GM12864 (cell line): Measurements from ENCODE around the gene DHDH.

Experiments
- DNase-seq: peaks from one replicate; pipeline ENCODE4 v3.0.0-alpha.2; 2011; ENCODE audit warnings: low read depth
- H3K4me3 ChIP-seq: 2 replicates; pipeline ENCODE4 v1.5.1; 2011; ENCODE audit warnings: mild to moderate bottlenecking, low read depth, low read length, control low read depth
- TF ChIP-seq, protein P1 (sequence below): IDR thresholded peaks from 2 replicates; pipeline ENCODE4 v1.5.1; 2011; ENCODE audit warnings: low read depth, mild to moderate bottlenecking, moderate library complexity, low read length, control low read depth, inconsistent platforms; ENCODE audit errors: missing control alignments

The DHDH gene

DNA sequence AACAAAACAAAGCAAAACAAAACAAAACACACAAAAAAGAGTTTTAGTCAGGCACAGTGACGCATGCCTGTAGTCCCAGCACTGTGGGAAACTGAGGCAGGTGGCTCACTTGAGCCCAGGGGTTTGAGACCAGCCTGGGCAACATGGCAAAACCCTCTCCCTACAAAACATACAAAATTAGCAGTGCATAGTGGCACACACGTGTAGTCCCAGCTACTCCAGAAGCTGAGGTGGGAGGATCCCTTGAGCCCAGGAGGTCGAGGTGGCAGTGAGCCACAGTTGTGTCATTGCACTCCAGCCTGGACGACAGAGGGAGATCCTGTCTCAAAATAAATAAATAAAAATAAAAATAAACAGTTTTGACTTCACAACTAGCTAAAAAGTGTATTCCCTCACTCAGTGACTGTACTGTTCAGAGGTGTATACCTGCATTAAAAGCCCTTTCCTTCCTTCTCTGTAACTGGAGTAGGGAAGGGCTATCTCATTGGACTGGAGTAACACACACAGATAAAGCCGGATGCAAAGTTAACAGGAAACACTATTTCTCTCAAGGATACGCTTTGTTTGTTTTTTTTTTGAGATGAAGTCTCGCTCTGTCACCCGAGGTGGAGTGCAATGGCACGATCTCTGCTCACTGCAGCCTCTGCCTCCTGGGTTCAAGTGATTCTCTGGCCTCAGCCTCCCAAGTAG lies 17.5 kb downstream of the DHDH start:
- TF ChIP-seq, protein P1, sequence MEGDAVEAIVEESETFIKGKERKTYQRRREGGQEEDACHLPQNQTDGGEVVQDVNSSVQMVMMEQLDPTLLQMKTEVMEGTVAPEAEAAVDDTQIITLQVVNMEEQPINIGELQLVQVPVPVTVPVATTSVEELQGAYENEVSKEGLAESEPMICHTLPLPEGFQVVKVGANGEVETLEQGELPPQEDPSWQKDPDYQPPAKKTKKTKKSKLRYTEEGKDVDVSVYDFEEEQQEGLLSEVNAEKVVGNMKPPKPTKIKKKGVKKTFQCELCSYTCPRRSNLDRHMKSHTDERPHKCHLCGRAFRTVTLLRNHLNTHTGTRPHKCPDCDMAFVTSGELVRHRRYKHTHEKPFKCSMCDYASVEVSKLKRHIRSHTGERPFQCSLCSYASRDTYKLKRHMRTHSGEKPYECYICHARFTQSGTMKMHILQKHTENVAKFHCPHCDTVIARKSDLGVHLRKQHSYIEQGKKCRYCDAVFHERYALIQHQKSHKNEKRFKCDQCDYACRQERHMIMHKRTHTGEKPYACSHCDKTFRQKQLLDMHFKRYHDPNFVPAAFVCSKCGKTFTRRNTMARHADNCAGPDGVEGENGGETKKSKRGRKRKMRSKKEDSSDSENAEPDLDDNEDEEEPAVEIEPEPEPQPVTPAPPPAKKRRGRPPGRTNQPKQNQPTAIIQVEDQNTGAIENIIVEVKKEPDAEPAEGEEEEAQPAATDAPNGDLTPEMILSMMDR, result no peak
- H3K4me3 ChIP-seq, result no peak overlapping the region
- no peak for DNase-seq

DNA sequence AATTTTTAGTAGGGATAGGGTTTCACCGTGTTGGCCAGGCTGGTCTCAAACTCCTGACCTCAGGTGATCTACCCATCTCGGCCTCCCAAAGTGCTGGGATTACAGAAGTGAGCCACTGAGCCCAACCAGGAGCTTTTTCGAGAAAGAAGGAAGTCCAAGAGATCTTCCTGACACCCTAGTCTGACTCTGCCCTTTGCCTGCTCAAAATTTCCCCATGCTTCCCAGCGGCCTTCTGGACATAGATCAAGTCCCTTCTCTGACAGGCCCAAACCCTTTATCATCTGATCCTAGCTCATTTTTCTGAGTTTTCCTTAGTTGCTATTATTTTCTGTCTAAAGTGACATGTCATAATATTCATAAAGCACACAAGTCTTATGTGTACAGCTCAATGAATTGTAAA lies 19.6 kb downstream of the DHDH start:
- H3K4me3 ChIP-seq, result no peak overlapping the region
- DNase-seq, result no peak
- TF ChIP-seq, protein P1, result no peak

DNA sequence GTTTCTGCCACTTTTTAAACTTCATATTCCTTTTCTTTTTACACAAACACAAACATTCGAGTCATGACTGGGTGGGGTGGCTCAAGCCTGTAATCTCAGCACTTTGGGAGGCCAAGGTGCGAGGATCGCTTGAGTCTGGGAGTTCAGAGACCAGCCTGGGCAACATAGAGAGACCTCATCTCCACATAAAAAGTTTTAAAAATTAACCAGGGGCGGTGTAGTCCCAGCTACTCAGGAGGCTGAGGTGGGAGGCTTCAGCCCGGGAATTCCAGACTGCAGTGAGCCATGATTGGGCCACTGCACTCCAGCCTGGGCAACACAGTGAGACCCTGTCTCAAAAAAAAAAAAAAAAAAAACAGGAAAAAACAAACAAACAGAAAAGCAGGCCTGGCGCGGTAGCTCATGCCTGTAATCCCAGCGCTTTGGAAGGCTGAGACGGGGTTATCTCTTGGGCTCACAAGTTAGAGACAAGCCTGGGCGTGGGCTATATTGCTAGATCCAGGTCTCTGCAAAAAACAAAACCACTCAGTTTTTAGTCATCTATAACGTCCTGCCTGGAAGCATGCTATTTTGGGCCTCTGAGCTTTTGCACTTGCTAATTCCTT lies 20.6 kb downstream of the DHDH start:
- TF ChIP-seq, protein P1, result no peak

DNA sequence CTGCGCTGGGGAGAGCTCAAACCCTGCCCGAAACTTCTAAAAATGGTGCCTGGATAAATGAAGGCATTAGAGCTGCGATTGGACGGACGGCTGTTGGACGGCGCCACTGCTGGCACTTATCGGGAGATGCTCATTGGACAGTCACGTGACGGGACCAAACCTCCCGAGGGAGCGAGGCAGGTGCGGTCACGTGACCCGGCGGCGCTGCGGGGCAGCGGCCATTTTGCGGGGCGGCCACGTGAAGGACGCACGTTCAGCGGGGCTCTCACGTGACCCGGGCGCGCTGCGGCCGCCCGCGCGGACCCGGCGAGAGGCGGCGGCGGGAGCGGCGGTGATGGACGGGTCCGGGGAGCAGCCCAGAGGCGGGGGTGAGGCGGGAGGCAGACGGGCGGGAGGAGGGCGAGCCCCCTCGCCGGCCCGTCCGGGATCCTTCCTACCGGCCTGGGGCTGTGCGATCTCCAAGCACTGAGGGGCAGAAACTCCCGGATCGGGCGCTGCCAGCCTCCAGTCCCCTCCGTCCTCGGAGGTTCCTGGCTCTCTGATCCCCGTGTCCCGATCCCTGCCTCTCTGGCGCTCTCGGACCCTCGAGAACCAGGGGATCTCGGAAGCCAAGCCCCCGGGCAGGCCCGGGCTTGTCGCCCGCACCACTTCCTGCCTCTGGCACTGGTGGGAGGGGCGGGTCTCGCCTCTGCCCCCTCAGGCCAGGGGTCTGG lies 21.3 kb downstream of the DHDH start, which contains the start of gene BAX:
BAX (plus strand) TSS at position 281 of the 713 bp plus-strand sequence; CDS start at position 335, 54 bp downstream.
- TF ChIP-seq, protein P1, result no peak
- peak within 1 kb of the TSS; percentile 80 for H3K4me3 ChIP-seq
- peak; percentile 86 for DNase-seq

More for the DNA sequence above, 20.6 kb downstream of the DHDH start:
- DNase-seq, result no peak
- peak overlapping the region; percentile 80 for H3K4me3 ChIP-seq

DNA sequence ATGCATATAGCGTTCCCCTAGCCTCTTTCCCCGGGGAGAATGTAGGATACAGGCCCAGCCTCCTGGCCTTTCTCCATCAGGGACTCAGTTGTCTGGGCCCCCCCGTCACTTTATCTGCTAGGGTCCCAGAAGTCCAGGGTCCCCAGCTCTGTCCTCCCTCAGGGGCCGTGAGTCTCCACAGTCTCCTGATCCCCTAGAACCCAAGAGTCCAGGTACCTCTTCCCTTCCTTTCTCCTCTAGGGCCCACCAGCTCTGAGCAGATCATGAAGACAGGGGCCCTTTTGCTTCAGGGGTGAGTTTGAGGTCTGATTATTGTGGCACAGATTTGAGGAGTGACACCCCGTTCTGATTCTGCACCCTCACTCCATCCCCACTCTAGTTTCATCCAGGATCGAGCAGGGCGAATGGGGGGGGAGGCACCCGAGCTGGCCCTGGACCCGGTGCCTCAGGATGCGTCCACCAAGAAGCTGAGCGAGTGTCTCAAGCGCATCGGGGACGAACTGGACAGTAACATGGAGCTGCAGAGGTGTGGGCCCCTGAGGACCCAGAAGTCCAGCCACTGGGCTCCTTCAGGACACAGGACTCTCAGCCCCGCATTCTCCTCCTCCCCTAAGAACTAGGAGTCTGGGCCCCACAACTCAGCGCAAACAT lies 21.9 kb downstream of the DHDH start:
- DNase-seq, result no peak
- peak overlapping the region; percentile 80 for H3K4me3 ChIP-seq
- TF ChIP-seq, protein P1, result no peak

DNA sequence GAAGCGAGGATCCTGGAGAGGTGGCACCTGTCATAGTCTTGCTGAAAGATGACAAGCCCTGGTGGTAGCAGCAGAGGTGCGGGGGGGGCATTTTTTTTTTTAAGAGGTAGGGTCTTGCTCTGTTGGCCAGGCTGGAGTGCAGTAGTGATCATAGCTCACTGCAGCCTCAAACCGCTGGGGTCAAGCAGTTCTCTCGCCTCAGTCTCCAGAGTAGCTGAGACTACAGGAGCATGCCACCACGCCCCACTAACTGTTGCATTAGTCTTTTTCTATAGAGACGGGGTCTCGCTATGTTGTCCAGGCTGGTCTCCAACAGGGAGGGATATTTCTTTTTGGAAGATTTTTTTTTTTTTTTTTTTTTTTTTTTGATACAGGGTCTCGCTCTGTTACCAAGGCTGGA lies 24.5 kb downstream of the DHDH start:
- H3K4me3 ChIP-seq, result no peak overlapping the region
- DNase-seq, result no peak
- TF ChIP-seq, protein P1, result no peak
